GM18517 (cell line): ENCODE results near the gene NEU1.
"Not testable (repeated sequence)": the region's sequence is repeated elsewhere in the genome, so short reads cannot be mapped to it uniquely, and the experiment has no call there.

Source experiments
- ATAC-seq: cut with Tn5 transposase; IDR thresholded peaks from one replicate; pipeline ENCODE4 v1.9.1; 2021; ENCODE audit warnings: mild to moderate bottlenecking, moderate library complexity; ENCODE audit not compliant: unreplicated experiment

NEU1 gene

GRCh38 chr6:31875877-31876276, 13.3 kb upstream of the NEU1 start:
- ATAC-seq = no peak

GRCh38 chr6:31874836-31875572, 12.4 kb upstream of the NEU1 start:
- ATAC-seq = no peak

- no peak for ATAC-seq
Measured at GRCh38 chr6:31874084-31874670, 11.6 kb upstream of the NEU1 start.

- no peak for ATAC-seq
Measured at GRCh38 chr6:31871046-31871659, 8.5 kb upstream of the NEU1 start.

- ATAC-seq = no peak
Measured at GRCh38 chr6:31870385-31870921, 7.8 kb upstream of the NEU1 start.

- no peak for ATAC-seq
Measured at GRCh38 chr6:31869343-31869742, 6.7 kb upstream of the NEU1 start.

- not testable (repeated sequence) for ATAC-seq
Measured at GRCh38 chr6:31868658-31868971, 6.0 kb upstream of the NEU1 start.

- no peak for ATAC-seq
Measured at GRCh38 chr6:31865205-31866118, 2.8 kb upstream of the NEU1 start.

GRCh38 chr6:31864818-31865204, 2.2 kb upstream of the NEU1 start:
- no peak for ATAC-seq

- not testable (repeated sequence) for ATAC-seq
Measured at GRCh38 chr6:31864123-31864562, 1.5 kb upstream of the NEU1 start.

GRCh38 chr6:31861919-31862343, 690 bp downstream of the NEU1 start:
- no peak for ATAC-seq

- ATAC-seq = no peak
Measured at GRCh38 chr6:31861150-31861549, 1.5 kb downstream of the NEU1 start.

- no peak for ATAC-seq
Measured at GRCh38 chr6:31860349-31860748, 2.3 kb downstream of the NEU1 start.

- ATAC-seq = no peak
Measured at GRCh38 chr6:31859923-31860322, 2.7 kb downstream of the NEU1 start.

GRCh38 chr6:31858707-31859106, 3.9 kb downstream of the NEU1 start:
- ATAC-seq = no peak

GRCh38 chr6:31857774-31858173, 4.8 kb downstream of the NEU1 start:
- ATAC-seq = not testable (repeated sequence)

- not testable (repeated sequence) for ATAC-seq
Measured at GRCh38 chr6:31851980-31852718, 10.5 kb downstream of the NEU1 start.

- ATAC-seq = no peak
Measured at GRCh38 chr6:31851485-31851832, 11.2 kb downstream of the NEU1 start.

GRCh38 chr6:31850765-31851484, 11.7 kb downstream of the NEU1 start:
- no peak for ATAC-seq
